RPMI8226 (cell line): ENCODE data around the gene TARDBP.
"Not testable (repeated sequence)": the region's sequence is repeated elsewhere in the genome, so short reads cannot be mapped to it uniquely, and the experiment has no call there.

ENCODE experiments used
- DNase-seq: peaks from one replicate; pipeline ENCODE4 v3.0.0-alpha.2; 2015

The TARDBP gene

GRCh38 chr1:11061652-11062365 lies 49.4 kb downstream of the TARDBP start:
- no peak for DNase-seq

- DNase-seq, result no peak
Observed at GRCh38 chr1:11062965-11063401, 50.5 kb downstream of the TARDBP start.

GRCh38 chr1:11063937-11064537 lies 51.6 kb downstream of the TARDBP start:
- peak; percentile 14 for DNase-seq

- no peak for DNase-seq
Observed at GRCh38 chr1:11064942-11065341, 52.5 kb downstream of the TARDBP start.

GRCh38 chr1:11065796-11066195 lies 53.3 kb downstream of the TARDBP start:
- DNase-seq, result no peak

GRCh38 chr1:11067716-11068599 lies 55.5 kb downstream of the TARDBP start:
- peak; percentile 1 for DNase-seq

GRCh38 chr1:11068600-11069473 lies 56.4 kb downstream of the TARDBP start:
- DNase-seq, result no peak

- no peak for DNase-seq
Observed at GRCh38 chr1:11070876-11071275, 58.4 kb downstream of the TARDBP start.

GRCh38 chr1:11071463-11072215 lies 59.2 kb downstream of the TARDBP start:
- DNase-seq, result no peak

GRCh38 chr1:11072216-11072917 lies 59.9 kb downstream of the TARDBP start:
- DNase-seq, result no peak

- DNase-seq, result not testable (repeated sequence)
Observed at GRCh38 chr1:11073398-11073797, 60.9 kb downstream of the TARDBP start.
